HG03060 (cell line): ENCODE results near the gene ANKS1B.

Experiments
- ATAC-seq: cut with Tn5 transposase; IDR thresholded peaks from one replicate; pipeline ENCODE4 v1.9.1; 2021; ENCODE audit warnings: low read depth, moderate number of reproducible peaks; ENCODE audit not compliant: unreplicated experiment

Gene ANKS1B

GRCh38 chr12:98922871-98923270, 1061.9 kb downstream of the ANKS1B start:
- ATAC-seq: no peak

- no peak for ATAC-seq
Observed at GRCh38 chr12:98918176-98918863, 1066.4 kb downstream of the ANKS1B start.

- ATAC-seq: no peak
Observed at GRCh38 chr12:98916106-98916505, 1068.6 kb downstream of the ANKS1B start.

GRCh38 chr12:98912401-98912974, 1072.2 kb downstream of the ANKS1B start:
- ATAC-seq: no peak

GRCh38 chr12:98911396-98911795, 1073.3 kb downstream of the ANKS1B start:
- ATAC-seq: no peak

- no peak for ATAC-seq
Observed at GRCh38 chr12:98909746-98910145, 1075.0 kb downstream of the ANKS1B start.

- ATAC-seq: no peak
Observed at GRCh38 chr12:98908866-98909265, 1075.9 kb downstream of the ANKS1B start.

- no peak for ATAC-seq
Observed at GRCh38 chr12:98903875-98904274, 1080.9 kb downstream of the ANKS1B start.

- ATAC-seq: no peak
Observed at GRCh38 chr12:98901189-98901588, 1083.5 kb downstream of the ANKS1B start.

- no peak for ATAC-seq
Observed at GRCh38 chr12:98896938-98897337, 1087.8 kb downstream of the ANKS1B start.

- ATAC-seq: no peak
Observed at GRCh38 chr12:98895086-98895651, 1089.6 kb downstream of the ANKS1B start.

GRCh38 chr12:98894412-98895085, 1090.2 kb downstream of the ANKS1B start:
- ATAC-seq: no peak

GRCh38 chr12:98893675-98894411, 1090.9 kb downstream of the ANKS1B start:
- ATAC-seq: no peak

GRCh38 chr12:98893126-98893674, 1091.5 kb downstream of the ANKS1B start:
- no peak for ATAC-seq

GRCh38 chr12:98885778-98886177, 1099.0 kb downstream of the ANKS1B start:
- ATAC-seq: no peak

GRCh38 chr12:98883231-98883630, 1101.5 kb downstream of the ANKS1B start:
- ATAC-seq: no peak

- ATAC-seq: no peak
Observed at GRCh38 chr12:98882526-98882925, 1102.2 kb downstream of the ANKS1B start.

GRCh38 chr12:98873776-98874175, 1111.0 kb downstream of the ANKS1B start:
- no peak for ATAC-seq

- ATAC-seq: no peak
Observed at GRCh38 chr12:98870504-98870903, 1114.2 kb downstream of the ANKS1B start.

GRCh38 chr12:98869886-98870503, 1114.7 kb downstream of the ANKS1B start:
- no peak for ATAC-seq
